OCI-M1 (cell line): ENCODE measurements around the gene USP37.

ENCODE experiments used
- DNase-seq: peaks from one replicate; lab custom pipeline; 2025; lab: John Stamatoyannopoulos, UW

Gene USP37

DNA sequence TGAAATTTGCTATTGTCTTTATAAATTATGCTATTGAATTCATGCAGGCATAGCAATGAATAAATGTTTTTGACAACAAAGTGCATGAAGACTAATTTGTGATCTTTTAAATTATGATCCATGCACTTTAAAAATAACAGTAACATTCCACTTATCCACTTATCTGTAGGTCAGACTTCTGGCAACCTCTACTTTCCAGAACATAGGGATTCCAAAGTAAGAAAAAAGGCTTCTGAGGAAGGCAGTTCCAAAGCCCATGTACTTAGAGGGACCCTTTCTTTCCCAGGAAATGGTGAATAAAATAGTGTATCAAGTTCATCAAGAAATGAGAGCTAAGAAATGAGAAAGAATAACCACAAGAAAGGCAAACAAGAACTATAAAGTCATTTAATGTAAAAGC, 90.9 kb downstream of the USP37 start:
- DNase-seq: no peak

DNA sequence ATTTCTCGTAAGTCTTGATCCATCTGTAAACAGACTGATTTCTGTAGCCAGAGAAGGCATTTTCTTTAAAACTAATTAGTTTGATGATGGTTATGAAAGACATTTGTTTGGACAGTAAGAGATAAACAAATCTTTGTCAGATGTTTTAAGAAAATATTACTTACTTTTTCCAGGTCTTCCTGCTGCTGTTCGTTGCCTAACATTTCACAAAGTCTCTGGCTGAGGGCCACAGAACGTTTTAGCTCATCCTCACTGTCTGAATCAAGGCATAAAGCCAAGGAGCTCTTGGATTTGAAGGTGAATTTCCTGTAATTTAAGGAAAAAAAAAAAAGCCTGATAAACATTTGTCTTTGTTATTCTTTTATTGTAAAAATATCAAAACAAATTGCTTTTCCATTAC, 91.5 kb downstream of the USP37 start:
- no peak for DNase-seq

DNA sequence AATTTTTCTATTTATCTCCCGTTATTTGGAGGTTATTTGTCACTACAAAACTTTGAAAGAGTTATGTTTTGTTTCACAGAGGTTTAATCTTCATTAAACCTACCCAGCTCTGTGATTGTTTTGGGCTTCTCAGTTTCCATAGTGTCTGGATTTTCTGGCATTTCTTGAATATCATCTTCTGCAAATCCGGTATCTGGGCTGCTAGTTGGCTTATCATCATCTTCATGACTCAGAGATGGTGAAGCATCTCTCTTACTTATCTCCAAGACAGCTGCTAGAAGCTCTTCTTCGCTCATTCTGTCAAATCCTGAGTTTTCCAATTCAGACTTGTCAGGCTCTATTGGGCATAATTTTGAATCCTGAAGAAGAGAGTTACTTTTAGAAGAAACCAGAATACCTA, 93.6 kb downstream of the USP37 start:
- no peak for DNase-seq

DNA sequence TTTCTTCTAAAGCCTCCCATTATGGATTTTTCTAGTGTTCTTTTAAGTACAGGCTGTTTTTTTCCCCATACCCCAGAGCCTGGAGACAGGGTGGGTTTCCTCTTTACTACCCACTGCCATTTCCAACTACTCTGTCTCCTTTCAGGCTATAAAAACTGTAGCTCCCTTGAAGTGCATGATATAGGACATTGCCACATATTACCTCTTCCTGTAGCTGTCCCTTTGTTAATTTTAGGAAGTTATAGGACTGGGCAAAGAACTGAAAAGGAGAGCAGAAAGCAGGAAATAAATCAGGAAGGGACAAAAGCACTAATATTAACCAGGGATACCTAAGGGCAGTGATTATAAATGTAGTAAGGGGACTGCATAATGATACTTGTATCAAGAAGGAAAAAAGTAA, 95.2 kb downstream of the USP37 start:
- no peak for DNase-seq

DNA sequence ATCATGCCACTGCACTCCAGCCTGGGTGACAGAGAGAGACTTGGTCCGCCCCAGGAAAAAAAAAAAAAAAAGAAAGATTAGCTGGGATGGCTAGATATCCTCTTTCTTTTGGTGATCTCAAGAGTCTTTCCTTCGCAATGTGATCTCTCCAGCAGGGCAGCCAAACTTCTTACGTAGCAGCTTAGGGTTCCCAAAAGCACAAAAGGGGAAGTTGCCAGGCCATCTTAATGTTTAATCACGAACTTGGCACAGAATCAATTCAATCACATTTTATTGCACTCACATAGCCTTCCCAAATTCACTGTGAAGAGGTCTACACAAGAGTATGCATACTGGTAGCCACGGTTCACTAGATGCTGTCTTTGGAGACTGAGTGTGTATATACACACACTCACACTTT, 96.2 kb downstream of the USP37 start:
- DNase-seq: peak; percentile 83

DNA sequence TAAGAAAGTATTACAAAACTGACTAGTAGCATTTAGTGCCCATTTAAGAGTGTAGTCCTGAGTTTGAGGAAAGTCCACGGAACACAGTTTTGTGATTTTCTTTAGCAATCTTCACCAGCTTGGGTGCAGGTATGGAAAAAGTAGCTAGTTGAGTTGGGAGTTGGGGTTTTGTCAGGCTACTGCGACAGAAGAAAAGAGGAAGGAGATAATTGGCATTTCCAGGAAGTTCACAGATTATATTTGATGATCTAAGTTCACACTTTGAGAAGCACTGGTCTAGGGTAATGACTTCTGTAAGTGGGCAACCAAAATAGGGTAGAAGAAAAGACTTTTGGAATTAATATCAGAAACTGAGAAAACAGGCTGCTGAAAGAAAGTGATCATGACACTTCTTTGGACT, 97.1 kb downstream of the USP37 start:
- peak; percentile 67 for DNase-seq

DNA sequence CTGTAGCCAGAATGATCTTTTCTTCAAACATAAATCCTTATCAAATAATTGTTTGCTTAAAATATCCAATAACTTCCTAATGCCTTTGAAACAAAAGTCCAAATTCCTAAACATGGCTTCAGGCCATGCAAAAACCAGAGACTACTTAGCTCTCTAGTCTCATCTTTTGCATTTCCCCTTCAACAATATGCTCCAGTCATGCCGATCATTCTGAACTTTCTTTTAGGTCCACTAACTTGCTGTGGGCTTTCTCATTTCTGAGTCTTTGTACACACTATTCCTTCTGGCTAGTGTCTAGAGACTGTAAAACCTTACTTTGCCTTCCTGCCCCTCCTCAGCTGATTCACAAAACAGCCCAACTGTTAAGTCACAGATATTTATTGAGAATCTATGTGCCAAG, 97.7 kb downstream of the USP37 start:
- DNase-seq: no peak

DNA sequence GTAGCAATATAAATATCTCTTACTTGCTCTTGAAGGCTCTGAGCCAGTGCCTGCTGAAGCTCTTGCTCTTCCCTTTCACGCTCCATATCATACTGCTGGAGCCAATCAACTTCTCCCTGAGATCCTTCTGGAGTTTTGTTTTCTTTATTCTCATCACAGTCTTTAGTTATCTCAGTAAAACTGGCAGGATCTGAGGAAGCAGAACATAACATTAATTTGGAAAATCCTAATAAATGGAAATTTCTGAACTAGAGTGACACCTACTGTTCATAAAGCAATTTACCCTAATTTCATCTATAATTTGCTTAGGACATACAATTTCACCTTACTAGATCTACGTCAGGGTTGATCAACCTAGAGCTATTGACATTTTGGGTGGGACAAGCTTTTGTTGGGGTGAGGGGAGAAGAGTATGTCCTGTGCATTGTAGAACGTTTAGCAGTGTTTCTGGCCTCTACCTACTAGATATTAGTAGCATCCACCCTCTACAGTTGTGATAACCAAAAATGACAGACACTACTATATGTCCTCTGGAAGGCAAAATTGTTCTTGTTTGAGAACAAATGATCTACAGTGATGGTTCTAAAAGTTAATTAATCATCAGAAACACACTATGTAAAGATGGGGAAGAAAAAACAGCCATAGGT, 102.0 kb downstream of the USP37 start:
- peak; percentile 29 for DNase-seq

DNA sequence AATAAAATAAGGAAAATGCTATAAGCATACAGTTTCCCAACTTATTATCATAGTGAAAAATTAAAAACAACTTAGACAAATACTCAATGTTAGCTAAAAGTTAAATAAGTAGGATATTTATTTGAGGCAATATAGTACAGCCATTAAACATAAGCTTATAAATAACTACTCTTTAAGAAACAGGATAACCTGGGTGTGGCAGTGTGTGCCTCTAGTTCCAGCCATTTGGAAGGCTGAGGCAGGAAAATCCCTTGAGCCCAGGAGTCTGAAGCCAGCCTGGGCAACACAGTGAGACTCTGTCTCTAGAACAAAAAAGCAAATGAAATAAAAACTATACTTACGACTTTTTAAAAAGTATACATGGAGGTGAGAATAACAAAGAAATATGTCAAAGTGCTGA, 109.6 kb downstream of the USP37 start:
- no peak for DNase-seq

DNA sequence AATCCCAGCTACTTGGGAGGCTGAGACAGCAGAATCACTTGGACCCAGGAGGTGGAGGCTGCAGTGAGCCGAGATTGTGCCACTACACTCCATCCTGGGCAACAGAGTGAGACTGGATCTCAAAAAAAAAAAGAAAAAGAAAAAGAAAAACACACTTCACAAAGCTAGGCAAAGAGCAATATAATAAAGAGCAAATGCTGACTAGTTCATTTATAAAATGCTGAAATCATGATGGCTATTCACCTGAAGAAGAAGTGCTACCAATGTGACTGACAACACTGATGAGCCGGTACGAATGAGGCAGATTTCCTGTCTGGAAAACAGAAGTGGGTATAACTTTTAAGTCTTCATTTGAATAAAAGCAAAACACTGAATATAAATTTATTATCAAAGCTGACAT, 111.3 kb downstream of the USP37 start:
- DNase-seq: no peak

DNA sequence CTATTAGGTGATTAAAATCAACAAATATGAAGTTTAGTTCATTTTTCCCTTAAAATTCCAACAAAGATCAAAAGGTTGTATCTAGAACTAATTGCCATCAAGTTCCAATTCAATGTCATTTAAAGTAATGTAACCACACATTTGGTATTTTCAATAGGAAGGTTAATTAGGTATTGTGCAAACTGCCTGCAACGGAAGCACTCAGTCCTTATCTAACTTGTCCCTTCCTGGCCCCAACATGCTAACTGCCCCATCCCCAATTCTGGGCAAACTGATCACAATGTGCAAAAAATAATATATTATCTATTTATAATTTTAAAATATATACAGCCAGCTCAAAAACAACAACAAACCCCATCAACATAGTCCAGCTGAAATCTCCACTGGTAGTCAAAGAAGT, 116.1 kb downstream of the USP37 start:
- no peak for DNase-seq

DNA sequence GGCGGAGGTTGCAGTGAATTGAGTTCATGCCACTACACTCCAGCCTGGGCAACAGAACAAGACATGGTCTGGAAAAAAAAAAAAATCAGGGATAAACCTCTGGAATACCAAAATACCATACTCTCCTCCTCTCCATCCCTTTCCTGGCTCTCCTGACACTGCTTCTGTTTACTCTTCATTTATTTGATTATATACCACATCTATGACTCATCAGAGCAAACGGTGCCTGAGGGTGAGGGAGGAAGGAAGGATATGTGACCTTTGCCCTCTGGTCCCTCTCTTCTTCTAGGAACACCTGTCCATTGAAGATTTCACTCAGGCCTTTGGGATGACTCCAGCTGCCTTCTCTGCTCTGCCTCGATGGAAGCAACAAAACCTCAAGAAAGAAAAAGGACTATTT, 119.2 kb downstream of the USP37 start:
- no peak for DNase-seq

DNA sequence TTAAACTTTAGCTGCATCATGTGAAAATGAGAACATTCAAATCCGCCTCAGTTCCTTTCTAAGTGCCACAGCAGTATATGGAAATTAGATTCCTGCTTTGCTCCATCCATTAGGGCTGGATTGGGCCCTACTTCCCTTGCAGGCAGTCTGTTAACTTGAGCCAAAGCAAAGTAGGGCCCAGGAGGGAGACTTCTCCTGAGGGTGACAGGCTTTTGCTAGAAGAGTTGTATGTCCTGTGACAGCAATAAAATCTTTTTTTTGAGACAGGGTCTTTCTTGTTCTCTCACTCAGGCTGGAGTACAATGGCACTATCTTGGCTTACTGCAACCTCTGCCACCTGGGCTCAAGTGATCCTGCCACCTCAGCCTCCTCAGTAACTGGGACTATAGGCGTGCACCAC, 121.1 kb downstream of the USP37 start:
- DNase-seq: no peak

DNA sequence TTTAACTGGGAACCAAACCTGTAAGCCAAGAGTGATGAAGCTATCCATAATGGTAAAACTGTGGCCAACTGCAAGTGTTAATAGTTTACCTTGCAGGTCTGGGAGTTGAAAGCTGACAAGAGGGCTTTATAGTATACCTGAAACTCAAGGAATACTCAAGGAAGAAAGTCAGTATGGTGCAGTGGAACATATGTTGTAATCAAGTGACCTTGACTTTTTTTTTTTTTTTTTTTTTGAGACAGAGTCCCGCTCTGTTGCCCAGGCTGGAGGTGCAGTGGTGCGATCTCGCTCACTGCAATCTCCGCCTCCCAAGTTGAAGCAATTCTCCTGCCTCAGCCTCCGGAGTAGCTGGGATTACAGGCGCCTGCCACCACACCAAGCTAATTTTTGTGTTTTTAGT, 121.6 kb downstream of the USP37 start:
- DNase-seq: no peak

DNA sequence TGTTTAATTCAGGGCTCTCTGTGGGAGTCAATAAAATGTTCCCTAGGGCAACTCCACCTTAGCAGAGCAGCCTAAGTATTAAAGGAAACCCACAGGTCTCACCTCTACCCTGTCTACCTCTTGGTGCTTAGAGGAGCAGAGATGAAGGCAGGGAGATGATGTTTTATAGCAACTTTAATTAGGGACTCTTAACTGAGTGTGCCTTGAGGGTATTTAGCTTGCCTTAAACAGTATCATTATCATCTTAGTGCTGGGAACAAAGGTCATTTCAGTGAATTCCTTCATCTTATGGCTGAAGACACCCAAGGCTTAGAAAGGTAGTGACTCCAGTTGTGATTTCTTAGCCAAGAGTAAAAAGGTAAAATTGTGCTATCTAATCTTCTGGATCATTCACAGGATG, 122.5 kb downstream of the USP37 start:
- DNase-seq: no peak

DNA sequence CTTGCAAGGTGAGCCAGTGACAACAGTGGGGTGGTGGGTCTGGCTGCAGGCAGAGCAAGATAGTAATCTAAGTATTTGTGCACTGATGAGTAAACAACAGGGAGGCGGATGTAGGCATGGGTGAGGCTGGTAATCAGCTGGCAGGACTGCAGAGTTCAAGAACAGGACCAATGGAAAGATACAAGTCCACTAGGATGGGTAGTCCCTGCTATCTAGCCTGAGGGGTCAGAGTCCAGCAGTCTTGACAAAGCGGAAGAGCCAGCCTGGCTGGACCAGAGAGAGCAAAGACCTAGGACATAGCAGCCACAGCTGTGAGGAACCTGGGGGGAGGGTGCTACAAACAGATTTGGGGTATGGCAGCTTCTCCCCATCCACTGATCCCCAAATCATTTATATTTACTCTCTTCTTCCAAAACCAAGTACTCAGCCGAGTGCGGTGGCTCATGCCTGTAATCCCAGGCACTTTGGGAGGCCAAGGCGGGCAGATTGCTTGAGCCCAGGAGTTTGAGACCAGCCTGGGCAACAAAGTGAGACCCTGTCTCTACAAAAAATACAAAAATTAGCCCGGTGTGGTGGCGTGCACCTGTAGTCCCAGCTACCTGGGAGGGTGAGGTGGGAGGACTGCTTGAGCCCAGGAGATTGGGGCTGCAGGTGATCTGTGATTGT, 123.3 kb downstream of the USP37 start:
- DNase-seq: no peak

DNA sequence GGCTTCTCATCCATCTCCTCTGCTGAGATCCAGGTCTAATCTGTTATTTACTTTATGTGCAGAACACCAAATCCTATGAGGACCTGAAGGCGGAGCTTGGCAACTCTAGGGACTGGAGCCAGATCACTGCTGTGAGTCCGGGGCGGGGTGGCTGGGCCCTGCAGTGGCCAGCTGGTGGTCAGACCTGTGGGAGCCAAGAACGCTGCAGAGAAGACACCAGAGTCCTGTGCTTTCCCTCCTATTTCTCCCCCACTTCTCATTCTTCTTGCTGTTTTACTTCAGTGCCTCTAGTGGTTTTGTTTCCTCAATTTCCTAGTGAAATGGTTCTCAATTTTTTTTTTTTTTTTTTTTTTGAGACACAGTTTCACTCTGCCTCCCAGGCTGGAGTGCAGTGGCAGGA, 129.6 kb downstream of the USP37 start:
- no peak for DNase-seq

DNA sequence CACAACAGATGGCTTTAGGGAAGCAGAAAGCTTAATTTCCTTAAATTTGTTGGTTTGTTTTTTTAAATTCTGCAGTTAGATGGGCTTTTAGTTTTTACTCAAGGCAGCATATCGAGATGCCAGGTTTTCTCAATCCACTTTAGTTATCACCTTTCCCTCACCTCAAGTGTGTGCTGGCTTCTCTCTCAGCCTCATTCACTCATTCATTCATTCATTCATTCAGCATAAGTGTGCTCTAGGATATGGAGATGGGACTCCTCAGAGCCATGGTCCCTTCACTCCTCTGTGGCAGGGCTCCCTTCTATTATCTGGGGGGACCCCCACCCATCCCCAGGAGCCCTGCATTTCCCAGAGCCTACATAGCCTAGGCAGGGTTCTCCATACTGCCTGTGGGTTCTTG, 130.2 kb downstream of the USP37 start:
- no peak for DNase-seq

DNA sequence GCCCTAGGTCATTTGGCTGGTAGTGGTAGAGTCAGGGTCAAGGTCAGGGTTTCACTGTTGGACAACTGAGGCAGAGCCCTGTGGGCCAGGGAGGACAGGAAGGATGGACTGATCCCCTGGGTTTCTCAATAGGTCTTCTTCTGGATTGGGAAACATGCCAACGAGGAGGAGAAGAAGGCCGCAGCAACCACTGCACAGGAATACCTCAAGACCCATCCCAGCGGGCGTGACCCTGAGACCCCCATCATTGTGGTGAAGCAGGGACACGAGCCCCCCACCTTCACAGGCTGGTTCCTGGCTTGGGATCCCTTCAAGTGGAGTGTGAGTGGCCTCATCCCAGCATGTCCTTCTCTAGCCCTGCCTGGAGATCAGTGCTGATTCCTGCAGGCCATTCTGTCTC, 131.2 kb downstream of the USP37 start:
- DNase-seq: no peak

DNA sequence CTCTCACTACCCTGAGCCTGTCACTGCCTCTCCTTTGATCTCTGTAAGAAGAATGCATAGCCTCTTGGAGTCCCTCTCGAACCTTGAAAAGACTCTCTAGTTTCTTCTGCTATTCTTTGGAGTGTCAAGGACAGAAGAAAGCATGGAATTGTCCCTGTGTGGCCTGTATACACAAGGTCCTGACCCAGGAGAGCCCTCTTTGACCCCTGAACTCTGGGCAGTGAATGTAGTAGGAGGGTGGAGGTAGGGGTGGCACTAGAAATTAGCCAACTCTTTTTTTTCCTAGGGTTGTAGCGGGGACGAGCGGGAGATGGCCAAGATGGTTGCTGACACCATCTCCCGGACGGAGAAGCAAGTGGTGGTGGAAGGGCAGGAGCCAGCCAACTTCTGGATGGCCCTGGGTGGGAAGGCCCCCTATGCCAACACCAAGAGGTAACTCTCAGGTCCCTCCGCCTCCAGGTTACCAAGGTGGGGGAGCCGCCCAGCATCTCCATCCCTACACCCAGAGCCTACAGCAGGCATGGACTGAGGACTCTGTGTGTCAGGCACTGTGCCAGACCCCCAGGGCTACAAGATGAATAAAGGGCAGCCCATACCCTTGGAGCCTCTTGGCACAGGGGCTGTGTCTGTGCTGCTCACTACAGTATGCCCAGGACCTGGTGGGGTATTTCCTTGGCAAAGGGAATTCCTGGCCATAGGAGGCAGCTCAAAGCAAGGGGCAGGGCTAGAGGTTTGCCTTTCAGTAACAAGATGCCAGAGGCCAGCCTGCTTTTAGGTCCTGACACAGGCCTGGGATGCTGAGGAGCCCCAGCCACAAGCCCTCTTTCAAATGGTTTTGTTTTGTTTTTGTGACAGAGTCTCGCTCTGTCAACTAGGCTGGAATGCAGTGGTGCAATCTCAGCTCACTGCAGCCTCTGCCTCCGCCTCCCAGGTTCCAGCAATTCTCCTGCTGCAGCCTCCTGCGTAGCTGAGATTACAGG, 132.9 kb downstream of the USP37 start:
- DNase-seq: no peak

DNA sequence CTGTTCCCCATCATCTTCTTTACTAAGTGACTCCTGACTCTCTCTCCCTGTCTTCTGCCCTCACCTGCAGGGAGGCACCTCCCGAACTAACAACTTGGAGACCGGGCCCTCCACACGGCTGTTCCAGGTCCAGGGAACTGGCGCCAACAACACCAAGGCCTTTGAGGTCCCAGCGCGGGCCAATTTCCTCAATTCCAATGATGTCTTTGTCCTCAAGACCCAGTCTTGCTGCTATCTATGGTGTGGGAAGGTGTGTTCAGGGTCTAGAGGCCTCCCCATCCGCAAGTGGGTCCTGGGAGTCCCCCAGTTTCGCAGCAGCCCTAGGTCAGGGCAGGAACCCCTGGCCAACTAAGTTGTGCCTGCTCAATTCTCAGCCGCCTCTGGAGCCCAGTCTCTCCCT, 133.7 kb downstream of the USP37 start:
- no peak for DNase-seq

DNA sequence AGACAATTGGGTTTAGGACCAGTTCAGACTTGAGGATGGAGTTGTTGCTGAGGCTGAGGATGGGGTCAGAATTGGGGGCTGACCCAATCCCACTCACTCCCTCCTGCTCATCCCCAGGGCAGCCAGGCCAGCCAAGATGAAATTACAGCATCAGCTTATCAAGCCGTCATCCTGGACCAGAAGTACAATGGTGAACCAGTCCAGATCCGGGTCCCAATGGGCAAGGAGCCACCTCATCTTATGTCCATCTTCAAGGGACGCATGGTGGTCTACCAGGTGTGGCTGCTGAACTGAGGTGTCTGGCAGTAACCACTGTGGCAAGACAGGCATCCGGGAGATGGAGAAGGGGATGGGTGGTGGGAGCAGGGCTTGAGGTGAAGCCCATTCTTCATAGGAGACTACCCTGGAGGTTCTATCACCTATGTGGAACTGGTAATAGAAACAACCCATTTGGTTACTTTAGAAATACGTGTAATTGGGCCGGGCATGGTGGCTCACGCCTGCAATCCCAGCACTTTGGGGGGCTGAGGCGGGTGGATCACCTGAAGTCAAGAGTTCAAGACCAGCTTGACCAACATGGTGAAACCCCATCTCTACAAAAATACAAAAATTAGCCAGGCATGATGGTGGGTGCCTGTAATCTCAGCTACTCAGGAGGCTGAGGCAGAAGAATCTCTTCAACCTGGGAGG, 135.3 kb downstream of the USP37 start:
- no peak for DNase-seq
